ENCODE measurements around the gene CCDC18.

CCDC18 gene

GRCh38 chr1:93252598-93252997 lies 72.1 kb downstream of the CCDC18 start:
- TF ChIP-seq GATA2 (IDR thresholded peaks at IDR 0.05; ENCODE audit: low read depth, low read length) (no peak), GATA3 (IDR thresholded peaks at IDR 0.05; ENCODE audit: low read depth, low read length) (no peak)

- TF ChIP-seq GATA2 (IDR thresholded peaks at IDR 0.05; ENCODE audit: low read depth, low read length) = no peak
- no peak for TF ChIP-seq GATA3 (IDR thresholded peaks at IDR 0.05; ENCODE audit: low read depth, low read length)
Observed at GRCh38 chr1:93253516-93253915, 73.0 kb downstream of the CCDC18 start.

- no peak for TF ChIP-seq GATA3 (IDR thresholded peaks at IDR 0.05; ENCODE audit: low read depth, low read length)
- no peak for TF ChIP-seq GATA2 (IDR thresholded peaks at IDR 0.05; ENCODE audit: low read depth, low read length)
Observed at GRCh38 chr1:93255222-93256079, 74.9 kb downstream of the CCDC18 start.

GRCh38 chr1:93256433-93256832 lies 75.9 kb downstream of the CCDC18 start:
- TF ChIP-seq GATA3 (IDR thresholded peaks at IDR 0.05; ENCODE audit: low read depth, low read length) (no peak), GATA2 (IDR thresholded peaks at IDR 0.05; ENCODE audit: low read depth, low read length) (no peak)

DNA sequence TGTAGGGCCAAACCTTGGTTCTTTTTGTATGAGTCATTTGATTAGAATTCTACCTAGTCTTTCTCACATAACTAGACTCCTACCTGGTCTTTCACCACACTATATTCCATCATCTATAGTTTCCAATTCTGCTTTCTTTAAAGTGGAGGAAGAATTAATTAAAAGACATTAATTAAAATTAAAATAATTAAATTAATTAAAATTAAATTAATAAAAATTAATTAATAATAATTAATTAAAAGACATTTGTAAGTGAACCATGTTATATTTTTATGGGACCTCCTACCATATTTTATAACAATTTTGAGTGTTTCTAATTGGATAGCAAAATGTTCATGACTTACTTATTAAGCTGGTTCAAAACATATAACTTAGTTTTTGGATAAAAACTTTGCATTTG lies 77.4 kb downstream of the CCDC18 start:
- TF ChIP-seq GATA2 (IDR thresholded peaks at IDR 0.05; ENCODE audit: low read depth, low read length) (no peak), GATA3 (IDR thresholded peaks at IDR 0.05; ENCODE audit: low read depth, low read length) (no peak)

GRCh38 chr1:93262645-93263044 lies 82.1 kb downstream of the CCDC18 start:
- TF ChIP-seq GATA2 (IDR thresholded peaks at IDR 0.05; ENCODE audit: low read depth, low read length) (no peak), GATA3 (IDR thresholded peaks at IDR 0.05; ENCODE audit: low read depth, low read length) (no peak)

GRCh38 chr1:93275634-93276295 lies 95.2 kb downstream of the CCDC18 start:
- TF ChIP-seq GATA2 (IDR thresholded peaks at IDR 0.05; ENCODE audit: low read depth, low read length) (no peak), GATA3 (IDR thresholded peaks at IDR 0.05; ENCODE audit: low read depth, low read length) (no peak)

GRCh38 chr1:93283496-93283895 lies 103.0 kb downstream of the CCDC18 start:
- no peak for TF ChIP-seq GATA3 (IDR thresholded peaks at IDR 0.05; ENCODE audit: low read depth, low read length)
- TF ChIP-seq GATA2 (IDR thresholded peaks at IDR 0.05; ENCODE audit: low read depth, low read length) = no peak

DNA sequence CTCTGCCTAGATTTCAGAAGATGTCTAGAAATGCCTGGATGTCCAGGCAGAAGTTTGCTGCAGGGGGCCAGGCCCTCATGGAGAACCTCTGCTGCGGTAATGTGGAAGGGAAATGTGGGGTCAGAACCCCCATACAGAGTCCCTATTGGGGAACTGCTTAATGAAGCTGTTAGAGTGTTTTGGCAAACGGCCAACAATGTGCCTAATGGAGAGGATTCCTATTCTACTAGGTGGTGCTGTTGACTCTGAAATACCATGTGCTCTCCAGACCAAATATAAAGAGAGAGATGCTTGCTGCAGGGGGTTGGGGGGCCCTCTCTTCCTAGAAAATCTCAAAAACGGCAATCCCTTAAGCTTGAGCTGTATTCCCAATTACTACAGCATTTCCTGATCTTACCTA lies 108.0 kb downstream of the CCDC18 start:
- no peak for TF ChIP-seq GATA2 (IDR thresholded peaks at IDR 0.05; ENCODE audit: low read depth, low read length)
- no peak for TF ChIP-seq GATA3 (IDR thresholded peaks at IDR 0.05; ENCODE audit: low read depth, low read length)

DNA sequence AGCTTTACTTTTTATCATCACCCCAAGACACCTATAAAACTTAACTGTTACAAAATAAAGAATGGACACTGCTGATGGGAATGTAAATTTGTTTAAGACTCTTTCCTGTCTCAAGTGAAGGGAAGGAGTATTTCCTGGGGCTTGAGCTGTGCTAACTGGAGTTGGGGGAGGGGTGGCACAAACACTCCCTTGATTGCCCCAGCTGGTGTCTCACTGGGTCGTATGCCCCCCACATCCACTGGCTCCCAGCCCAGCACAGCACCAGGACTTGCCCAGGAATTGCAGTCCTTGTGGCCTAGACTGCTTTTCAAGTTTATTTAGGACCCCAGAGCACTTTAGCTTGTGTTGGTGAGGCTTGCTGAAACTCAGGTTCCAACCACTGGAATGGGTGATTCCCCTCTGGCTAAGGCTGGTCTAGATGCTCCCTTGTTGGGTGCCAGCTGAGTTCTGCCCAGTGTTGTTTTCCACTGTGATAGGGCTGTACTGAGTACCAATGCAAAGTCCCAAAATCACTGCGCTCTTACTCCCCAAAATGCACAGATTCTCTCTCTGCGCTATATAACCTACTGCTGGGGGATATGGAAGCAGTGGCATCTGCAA lies 116.1 kb downstream of the CCDC18 start:
- TF ChIP-seq GATA3 (IDR thresholded peaks at IDR 0.05; ENCODE audit: low read depth, low read length) (no peak), GATA2 (IDR thresholded peaks at IDR 0.05; ENCODE audit: low read depth, low read length) (no peak)

GRCh38 chr1:93301131-93301530 lies 120.6 kb downstream of the CCDC18 start:
- TF ChIP-seq GATA2 (IDR thresholded peaks at IDR 0.05; ENCODE audit: low read depth, low read length) (no peak), GATA3 (IDR thresholded peaks at IDR 0.05; ENCODE audit: low read depth, low read length) (no peak)

GRCh38 chr1:93302078-93302477 lies 121.6 kb downstream of the CCDC18 start:
- TF ChIP-seq GATA3 (IDR thresholded peaks at IDR 0.05; ENCODE audit: low read depth, low read length) (no peak), GATA2 (IDR thresholded peaks at IDR 0.05; ENCODE audit: low read depth, low read length) (no peak)

DNA sequence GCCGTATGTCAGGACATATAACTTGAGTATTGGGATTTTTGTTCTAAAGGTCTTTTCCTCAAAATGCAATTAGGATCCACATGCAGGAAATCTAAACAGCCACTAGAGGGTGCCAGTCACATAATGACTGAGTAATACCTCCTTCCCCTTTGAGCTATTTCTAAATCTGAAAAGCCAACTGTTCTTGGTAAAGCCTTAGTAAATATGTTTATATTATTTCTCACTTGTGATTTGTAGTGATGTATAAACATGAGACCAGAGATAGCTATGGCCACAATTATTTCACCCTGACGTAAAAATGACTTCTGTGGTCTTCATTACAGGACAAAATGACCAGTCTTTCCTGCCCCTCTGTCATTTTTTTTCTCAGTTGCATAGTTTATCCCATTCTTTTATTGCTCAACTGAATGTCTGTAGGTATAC lies 124.2 kb downstream of the CCDC18 start:
- TF ChIP-seq GATA3 (IDR thresholded peaks at IDR 0.05; ENCODE audit: low read depth, low read length) (no peak), GATA2 (IDR thresholded peaks at IDR 0.05; ENCODE audit: low read depth, low read length) (no peak)

DNA sequence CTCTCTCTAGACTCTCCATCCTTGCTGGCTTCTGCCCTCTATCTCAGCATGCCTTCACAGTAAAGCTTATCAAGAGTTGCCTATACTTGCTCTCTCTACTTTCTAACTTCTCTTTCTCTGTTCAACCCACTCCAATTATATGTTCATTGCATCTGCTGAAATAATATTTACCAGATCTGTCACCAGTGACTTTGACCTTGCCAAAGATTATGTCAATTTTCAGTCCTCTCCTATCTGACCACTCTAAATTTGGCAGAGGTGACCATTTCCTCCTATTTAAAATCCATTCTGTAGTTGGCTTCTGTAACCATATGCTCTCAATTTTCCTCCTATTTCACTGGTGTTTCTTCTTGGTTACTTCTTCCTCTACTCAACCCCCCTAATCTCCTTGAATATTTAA lies 126.4 kb downstream of the CCDC18 start:
- TF ChIP-seq GATA2 (IDR thresholded peaks at IDR 0.05; ENCODE audit: low read depth, low read length) (no peak), GATA3 (IDR thresholded peaks at IDR 0.05; ENCODE audit: low read depth, low read length) (no peak)
